ENCODE results near the gene C19orf25.
"Not testable (repeated sequence)": the region's sequence is repeated elsewhere in the genome, so short reads cannot be mapped to it uniquely, and the experiment has no call there.

The C19orf25 gene

DNA sequence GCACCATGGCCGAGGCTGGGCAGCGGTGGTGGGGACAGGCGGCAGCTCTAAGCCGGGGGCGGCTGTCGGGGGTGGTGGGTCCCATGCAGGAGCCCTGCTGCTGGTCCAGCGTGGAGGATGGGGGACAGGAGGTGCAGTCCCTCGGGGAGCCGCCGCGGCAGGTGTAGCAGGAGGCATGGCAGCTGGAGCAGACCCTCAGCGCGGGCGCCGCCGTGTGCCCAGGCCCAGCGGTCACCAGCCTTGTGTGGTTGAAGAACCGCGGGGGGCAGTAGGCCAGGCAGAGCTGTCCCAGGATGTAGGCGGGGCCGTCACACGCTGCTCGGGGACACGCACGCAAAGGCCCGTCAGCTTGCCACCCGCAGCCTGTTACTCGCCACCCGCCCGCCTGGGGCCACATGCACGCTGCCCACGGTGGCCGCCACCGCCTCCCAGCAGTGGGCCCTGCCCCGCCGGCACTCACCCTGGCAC lies 2.9 kb upstream of the C19orf25 start:
- no peak for TF ChIP-seq CTCF (IDR thresholded peaks at IDR 0.05; ENCODE audit: insufficient read depth, missing control alignments)
- FAIRE-seq, result no peak
- DNase-seq (ENCODE audit: insufficient read length, low spot score), result peak; percentile 7

GRCh38 chr19:1481224-1481892 lies 2.3 kb upstream of the C19orf25 start:
- DNase-seq (ENCODE audit: insufficient read length, low spot score), result peak; percentile 12
- FAIRE-seq, result no peak

DNA sequence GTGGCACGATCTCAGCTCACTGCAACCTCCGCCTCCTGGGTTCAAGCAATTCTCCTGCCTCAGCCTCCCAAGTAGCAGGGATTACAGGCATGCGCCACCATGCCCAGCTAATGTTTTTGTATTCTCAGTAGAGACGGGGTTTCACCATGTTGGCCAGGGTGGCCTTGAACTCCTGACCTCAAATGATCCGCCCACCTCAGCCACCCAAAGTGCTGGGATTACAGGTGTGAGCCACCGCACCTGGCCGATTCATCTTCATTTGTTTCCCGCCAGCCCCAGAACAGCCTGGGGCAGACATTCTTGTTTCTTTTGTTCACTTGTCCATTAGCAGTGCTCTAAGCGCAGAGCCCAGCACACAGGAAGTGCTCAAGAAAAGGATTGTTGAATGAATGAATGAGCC lies 2.0 kb downstream of the C19orf25 start:
- not testable (repeated sequence) for DNase-seq (ENCODE audit: insufficient read length, low spot score); FAIRE-seq

More at GRCh38 chr19:1481224-1481892, 2.3 kb upstream of the C19orf25 start:
- no peak for TF ChIP-seq CTCF (IDR thresholded peaks at IDR 0.05; ENCODE audit: insufficient read depth, missing control alignments)

GRCh38 chr19:1475751-1476437 lies 3.1 kb downstream of the C19orf25 start:
- no peak for TF ChIP-seq CTCF (IDR thresholded peaks at IDR 0.05; ENCODE audit: insufficient read depth, missing control alignments)
- DNase-seq (ENCODE audit: insufficient read length, low spot score) (peak; percentile 17), FAIRE-seq (no peak)

- FAIRE-seq, result no peak
Measured at GRCh38 chr19:1474765-1475351, 4.2 kb downstream of the C19orf25 start.

DNA sequence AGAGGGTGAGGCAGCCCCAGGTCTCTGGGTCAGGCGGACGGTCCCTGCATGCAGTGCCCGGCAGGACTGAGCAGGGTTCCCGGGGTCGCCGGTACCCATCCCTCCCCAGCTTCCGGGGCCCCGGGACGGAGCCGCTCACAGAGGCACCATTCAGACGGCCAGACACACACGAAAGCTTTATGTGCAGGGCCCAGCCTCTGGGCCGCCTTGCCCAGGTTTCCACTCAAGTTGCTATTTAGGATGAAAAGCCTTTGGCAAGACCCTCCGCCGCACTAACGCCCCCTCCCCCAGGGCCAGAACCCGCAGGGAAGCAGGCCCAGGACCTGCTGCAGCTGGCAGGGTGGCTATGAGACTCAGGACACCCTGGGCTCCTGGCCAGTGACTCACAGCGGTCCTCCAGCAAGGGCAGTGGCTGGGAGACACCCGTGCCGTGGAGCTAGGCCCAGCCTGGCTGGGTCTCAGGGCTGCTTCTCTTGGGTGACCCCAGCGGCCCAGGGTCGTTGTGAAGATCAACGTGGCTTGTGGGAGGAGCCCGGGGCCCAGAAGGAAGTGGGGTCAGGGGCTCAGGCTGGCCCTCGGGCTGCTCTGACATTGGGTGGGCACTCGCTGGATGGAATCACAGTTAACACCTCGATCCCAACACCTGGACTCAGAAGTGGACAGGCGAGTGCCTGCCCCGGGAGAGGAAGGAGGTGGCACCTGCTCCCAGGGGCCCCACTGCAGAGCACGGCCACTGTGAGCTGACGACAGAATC lies 4.8 kb downstream of the C19orf25 start:
- FAIRE-seq (no peak), DNase-seq (ENCODE audit: insufficient read length, low spot score) (no peak)
- TF ChIP-seq CTCF (IDR thresholded peaks at IDR 0.05; ENCODE audit: insufficient read depth, missing control alignments), result no peak

More at GRCh38 chr19:1474765-1475351, 4.2 kb downstream of the C19orf25 start:
- no peak for TF ChIP-seq CTCF (IDR thresholded peaks at IDR 0.05; ENCODE audit: insufficient read depth, missing control alignments)
- no peak for DNase-seq (ENCODE audit: insufficient read length, low spot score)
